NCI-H510A treated with DMSO at 0.1 percent for 48 hours (cell line): Measurements from ENCODE around the gene S100B.
"Not testable (repeated sequence)": the region's sequence is repeated elsewhere in the genome, so short reads cannot be mapped to it uniquely, and the experiment has no call there.

Experiments used
- DNase-seq: peaks from one replicate; lab custom pipeline; 2025; lab: John Stamatoyannopoulos, UW

S100B gene

DNA sequence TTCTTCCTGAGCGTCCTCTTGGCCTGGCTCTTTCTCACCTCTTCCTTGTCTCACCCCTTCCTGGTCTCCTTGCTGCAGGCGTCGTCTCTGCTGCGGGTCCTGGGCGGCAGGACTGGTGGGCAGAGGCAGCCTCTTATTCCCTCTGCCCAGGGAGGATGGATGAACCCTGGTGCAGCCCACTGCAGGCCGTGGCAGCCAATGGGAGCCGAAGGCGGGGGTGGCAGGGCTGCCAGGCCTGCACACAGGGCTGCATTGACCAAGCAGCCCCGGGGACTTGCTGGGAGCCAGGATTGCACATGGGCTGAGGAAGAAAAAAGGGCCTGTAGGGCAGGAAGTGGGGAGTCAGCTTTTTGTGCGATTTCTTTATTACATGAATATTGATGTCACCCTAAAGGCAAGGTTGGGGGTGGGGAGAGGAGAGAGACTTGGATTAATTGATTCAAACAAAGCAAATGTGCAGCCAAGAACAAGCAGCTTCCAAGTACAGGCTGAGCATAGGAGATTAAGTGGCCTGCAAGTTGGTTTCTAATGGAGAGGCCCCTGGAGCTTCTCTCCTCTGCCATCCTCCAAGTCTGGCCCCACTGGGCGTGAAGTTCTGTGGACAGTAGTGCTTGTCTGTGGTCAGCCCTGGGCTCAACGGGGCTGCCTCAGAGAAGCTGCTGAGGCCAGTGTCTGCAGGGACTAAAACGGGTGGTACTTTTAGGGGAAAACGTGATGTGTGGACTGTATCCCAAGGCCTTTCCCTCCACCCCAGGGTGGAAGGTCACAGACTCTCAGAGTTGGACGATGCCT, at the start of gene S100B:
TSS of gene S100B (minus strand) at position 108 of the 792 bp plus-strand sequence. CDS start 2,667 bp downstream, outside the sequence.
- no peak for DNase-seq

DNA sequence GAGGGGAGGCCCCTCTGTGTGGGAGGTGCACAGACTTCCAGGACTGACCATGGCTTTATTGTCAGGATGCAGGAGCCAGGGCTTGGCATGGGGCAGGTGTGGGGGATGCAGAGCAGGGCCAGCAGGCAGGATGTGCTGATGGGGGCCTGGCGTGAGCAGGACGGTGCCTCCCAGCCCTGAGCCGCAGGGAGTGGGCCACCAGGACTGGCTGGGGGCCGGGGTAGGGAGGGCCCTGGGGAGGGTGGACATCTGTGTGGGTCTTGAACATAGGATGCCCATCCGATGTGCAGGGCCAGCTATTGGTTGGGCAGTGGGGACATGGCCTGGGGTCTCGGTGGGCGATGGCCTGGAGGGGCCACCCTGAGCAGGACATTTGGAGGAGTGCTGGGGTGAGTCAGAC, 46.2 kb upstream of the S100B start:
- no peak for DNase-seq

DNA sequence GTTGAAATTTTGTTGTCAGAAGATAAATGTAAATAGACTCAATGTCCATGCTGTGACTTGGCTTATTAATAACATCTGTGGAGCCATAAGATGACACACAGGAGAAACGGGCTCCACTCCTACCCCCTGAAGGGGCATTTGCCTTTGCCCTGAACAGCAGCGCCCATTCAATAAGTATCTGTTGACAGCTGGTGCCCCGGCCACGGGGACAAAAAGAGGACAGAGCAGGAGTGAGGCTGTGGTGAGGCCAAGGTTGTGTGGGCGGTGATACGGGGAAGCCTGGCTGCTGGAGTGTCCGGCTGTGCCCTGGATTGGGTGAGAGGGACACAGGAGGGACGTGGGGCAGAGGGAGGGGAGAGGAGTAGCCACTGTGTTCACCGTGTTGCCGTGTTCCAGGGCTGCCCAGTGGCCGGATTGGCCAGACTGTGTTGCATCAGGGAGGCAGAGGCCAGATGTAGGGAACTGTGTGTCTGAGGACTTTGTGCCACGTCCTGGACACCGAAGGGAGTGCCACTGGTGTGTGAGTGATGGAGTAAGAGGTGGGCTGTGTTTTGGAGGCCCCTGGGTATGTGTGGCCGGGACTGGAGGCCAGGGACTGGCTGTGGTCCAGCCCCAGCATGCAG, 45.7 kb upstream of the S100B start:
- DNase-seq: no peak

DNA sequence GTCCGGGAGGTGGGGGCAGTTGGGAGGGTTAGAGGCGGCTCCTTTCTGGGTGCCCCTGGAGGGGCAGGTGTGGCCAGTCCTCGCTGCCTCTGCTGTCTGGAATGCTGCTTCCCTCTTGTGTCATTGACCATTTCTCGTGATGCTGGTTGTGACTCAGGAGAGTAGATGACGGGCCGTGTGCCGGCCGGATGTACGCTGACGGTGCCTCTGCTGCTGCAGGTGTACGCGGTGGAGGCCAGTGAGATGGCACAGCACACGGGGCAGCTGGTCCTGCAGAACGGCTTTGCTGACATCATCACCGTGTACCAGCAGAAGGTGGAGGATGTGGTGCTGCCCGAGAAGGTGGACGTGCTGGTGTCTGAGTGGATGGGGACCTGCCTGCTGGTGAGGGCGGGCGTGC, 44.5 kb upstream of the S100B start:
- no peak for DNase-seq

DNA sequence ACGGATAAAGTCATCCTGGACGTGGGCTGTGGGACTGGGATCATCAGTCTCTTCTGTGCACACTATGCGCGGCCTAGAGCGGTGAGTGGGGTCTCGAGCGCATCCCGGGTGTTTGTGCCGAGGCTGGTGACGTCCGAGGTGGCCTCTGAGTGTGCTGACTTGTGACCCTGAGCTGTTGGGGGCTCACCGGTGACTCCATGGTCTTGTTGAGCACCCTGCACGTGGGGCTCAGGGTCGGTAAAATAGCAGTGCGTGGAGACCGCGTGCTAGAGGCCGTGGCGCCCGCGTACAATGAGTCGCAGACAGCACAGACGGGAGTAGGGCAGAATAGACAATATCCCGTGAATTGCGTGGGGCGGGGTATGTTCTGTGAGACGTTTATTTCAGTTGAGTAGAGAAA, 43.7 kb upstream of the S100B start:
- DNase-seq: no peak

DNA sequence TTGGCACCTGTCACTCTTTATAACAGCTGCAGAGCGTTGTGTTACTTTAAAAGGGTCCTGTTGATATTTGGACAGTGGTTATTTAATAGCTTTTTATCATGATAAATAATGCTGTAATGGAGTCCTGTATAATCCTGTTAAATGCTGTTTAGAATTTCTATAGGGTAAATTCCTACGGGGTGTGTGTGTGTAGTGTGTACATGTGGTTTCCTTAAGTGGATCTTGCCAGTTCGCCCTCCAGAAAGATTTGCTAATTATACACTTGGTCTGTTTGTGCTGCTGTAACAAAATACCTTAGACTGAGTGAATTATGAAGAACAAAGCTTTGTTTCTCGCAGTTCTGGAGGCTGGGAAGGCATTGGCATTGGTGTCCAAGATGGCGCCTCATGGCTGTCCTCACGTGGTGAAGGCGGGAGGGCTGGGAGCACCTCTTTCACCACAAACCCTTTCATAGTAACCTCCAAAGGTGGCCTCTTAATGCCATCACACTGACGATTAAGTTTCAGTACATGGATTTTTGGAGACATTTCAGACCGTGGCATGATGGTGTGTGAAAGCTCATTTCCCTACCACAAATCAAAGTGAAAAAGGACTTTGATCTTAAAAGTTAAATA, 41.8 kb upstream of the S100B start:
- DNase-seq: no peak

DNA sequence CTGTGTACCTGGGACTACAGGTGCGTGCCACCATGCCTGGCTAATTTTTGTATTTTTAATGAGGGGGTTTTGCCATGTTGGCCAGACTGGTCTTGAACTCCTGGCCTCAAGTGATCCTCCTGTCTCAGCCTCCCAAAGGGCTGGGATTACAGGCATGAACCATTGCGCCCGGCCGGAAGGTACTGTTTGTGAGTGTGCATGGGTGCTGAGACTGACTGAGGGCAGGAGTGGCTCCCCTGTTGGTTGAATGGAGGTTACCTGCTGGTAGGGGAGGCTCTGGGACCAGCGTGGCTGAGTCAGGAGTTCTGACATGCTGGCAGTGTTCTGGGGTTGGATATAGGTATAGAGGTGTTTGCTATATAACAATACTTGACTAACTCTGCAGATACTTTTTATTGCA, 41.0 kb upstream of the S100B start:
- no peak for DNase-seq

DNA sequence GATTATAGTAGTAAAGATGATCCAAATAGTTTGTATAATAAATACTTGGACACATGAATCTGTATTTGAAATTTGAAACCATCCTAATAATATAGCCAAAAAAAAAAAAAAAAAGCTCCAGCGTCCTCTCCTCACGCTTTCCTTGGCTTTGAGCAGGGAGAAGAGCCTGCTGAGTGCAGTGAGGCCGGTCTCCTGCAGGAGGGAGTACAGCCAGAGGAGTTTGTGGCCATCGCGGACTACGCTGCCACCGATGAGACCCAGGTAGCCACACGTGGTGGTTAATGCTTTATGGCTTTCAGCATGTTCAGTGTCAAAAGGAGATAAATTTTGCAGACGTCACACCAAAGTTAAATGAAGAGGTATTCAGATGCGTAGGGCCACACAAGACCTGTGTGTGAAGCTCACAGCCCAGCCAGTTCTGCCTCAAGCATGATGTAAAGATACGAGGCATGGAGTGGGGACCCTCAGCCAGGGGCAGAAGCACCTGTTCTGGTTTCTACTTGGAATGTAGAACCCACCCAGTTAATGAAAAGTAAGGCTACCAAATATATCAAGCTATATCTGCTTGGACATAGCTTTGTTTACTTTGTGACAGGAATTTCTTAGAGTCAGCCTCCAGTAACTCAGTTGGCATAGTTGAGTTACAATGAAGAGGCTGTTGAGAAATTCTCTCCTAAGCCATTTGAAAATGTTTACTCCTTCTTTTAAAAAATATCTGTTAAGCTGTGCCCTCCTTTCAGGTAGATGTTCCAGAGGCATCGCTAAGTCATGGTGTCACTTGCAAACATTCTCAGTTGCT, 38.7 kb upstream of the S100B start:
- no peak for DNase-seq

DNA sequence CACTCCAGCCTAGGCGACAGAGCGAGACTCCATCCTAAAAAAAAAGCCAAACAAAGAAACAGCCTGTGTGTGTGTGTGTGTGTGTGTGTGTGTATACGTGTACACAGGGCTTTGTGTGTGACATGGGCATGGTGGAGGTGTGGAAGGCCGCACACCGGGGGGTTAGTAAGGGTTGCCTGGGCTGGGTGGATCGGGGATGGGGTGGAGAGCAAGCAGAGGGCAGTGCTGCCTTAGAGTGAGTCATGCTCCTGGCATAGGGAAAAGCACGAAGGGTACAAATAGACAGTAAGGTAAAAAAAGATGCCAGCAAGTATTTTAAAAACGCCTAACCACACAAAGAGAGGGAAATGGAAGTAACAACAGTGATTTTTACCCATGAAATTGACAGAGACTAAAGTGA, 36.8 kb upstream of the S100B start:
- DNase-seq: no peak

DNA sequence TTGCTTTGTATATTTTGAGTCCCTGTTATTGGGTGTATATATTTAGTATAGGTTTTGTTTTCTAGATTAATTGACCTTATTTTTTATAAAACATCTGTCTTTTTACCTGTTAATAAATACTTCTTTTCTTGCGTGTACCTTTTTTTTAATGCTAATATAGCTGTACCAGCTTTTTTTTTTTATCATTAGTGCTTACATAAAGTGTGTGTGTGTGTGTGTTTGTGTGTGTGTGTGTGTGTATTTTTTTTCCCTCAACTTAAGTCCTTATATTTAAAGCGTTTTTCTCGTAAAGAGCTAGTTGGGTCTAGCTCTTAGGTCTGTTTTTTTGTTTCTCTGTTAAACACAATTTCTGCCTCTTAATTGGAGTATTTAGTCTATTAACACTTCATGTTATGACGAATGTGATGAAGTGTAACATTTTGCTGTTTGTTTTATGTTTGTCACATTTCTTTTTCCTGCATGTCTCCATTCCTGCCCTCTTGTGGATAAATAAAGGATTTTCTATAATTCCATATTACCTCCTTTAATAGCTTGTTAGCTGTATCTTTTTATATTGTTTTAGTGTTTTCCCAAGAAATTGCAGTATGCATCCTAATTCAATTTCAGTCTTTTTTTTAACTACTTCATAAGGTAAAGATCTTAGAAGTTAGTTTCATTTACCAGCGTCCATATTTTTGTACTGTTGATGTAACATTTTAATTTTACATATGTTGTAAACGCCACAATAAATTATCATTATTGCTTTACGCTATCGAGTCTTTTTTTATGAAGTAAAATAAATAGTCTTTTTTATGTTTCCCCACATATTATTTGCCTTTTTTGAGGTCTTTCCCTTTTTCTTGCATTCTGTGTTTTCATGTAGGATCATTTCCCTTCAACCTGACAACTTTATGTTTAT, 34.9 kb upstream of the S100B start:
- peak; percentile 8 for DNase-seq

DNA sequence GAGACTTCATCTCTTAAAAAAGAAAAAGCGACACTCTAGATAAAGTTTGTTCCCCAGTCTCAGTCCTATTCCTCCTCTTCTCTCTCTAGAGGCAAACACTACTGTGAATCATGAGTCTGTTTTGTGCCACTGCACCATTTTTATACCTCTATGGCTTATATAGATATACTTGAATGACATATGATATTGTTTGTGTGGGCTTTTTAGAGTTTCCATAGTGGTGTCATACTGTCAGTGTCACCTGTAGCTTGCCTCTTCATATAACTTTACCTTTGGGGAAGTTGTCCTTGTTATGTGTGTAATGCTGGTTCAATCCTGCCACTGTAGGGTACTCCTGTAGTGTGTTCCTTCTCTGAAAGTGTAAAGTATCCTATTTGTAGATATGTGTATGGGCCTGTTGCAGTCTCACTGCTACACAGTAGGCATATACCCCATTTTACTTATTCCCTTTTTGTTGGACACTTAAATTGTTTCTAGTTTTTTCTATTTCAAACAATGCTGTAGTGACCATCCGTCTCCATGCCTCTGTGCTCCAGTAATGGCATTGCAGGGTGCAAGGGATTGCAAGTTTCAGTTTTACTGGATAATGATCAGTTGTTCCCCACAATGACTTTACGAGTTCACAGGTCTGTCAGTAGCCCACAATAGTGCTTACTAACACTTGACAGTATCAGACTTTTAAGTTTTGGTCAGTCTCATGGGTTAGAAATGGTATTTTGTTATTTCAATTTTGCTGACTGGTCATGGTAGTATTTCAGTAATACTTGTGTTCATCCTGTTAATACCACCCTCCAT, 33.3 kb upstream of the S100B start:
- DNase-seq: no peak

DNA sequence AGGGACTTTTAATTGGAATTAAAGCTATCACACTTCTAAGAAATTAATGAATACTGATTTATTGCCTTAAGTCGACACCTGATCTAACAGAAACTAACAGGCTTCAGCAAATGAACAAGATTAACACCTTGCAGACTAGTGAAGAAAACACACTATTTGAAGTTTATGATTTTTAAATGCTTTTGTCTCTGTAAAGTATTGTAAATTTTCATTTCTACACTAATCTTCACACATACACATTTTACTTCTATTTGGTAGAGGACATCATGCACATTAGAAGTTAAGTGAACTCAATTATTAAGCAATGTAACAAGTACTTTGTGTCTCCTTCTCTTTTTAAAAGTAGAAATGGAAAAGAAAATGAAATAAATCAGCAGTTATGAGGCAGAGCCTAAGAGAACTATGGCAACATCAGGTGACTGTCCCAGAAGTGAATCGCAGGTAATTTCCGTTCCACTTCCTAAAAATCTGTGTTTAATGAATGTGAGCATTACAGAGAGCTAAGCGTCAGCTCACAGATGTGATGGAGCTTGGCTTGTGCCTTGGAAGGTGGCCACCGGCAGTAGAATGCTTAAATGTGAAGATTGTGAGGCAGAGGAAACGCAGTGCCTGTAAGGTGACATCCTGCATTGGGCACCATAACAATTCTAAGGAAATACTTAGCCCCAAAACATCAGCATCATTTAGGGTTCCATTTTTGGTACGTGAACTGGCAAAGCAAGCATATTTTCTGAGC, 31.8 kb upstream of the S100B start:
- no peak for DNase-seq

DNA sequence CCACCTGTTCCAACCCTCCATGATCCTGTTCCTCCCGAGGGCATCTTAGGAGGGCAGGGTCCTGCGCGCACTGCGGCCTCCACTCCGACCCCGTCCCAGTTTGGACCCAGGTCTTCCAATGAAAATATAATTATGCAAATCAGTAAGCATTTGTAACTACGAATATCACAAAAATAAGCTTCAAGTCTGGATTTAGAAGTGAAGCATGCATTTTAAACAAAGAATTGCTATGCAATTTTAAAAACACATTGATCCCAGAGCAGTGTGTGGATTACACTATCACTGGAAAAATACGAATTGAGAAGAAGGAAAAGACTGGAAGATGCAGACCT, 31.3 kb upstream of the S100B start:
- DNase-seq: no peak

DNA sequence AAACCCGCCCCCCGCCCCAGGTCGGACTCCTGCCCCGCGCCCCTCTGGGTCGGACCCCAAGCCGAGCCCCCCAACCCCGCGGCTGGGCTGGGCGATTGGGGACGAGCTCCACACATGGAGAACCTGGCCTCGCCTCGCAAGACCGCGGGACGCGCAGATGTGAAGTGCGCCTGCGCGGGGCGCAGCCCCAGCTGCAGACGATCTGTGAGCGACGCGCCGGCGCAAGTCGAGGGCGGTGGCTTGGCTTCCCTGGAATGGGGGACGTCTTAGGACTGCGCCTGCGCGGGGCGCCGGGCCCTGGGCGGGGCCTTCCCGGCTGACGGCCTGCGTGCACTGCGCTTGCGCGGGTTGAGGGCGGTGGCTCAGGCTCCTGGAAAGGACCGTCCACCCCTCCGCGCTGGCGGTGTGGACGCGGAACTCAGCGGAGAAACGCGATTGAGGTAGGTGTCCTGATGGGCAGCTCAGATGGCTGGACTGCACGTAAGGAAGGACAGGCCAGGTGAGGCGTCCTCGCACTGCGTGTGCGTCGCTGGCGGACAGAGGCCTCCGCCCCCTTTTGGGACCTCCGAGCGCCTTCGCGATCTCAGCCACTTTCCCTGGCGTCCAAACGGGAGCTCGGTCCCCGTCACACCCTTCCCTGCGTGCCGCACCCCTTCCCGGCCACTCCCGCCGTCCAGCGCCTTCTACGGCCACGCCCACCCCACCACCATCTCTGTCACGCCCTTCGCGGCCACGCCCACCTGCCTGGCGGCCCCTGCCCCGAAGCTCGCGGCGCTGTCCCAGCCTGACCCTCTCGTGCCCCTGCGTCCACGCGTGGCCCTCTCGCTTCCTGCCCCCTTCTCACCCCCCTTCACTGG, 30.7 kb upstream of the S100B start, which contains the start of gene PRMT2:
TSS of gene PRMT2 (plus strand) at position 351 of the 857 bp plus-strand sequence. CDS start 1,278 bp downstream, outside the sequence.
- DNase-seq: peak; percentile 95

DNA sequence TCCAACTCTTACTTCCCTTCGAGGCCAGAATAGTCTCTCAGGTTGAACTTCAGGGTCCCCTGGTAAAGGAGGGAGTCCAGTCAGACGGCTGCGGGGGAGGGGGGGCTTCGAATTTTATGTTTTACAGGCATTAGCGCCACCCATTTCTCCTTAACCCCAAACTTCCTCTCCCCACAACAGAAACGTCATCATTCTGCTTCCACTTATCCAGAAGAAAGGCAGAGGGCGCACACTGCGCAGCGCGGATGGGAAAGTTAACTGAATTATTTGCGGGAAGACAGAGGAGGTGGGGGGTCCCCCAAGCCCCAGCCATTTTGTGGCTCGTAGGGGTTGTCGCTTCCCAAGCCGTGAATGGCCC, 30.1 kb upstream of the S100B start:
- DNase-seq: peak; percentile 58

DNA sequence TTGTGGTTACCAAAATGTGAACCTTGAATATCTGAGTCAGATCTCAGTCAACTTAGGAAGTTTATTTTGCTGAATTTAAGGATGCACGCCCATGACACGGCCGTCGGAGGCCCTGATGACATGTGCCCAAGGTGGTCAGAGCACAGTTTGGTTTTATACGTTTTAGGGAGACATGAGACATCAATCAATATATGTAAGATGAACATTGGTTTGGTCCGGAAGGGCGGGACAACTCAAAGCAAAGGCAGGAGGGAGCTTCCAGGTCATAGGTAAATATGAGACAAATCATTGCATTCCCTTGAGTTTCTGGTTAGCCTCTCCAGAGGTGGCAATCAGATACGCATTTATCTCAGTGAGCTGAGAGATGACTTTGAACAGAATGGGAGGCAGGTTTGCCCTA, 29.5 kb upstream of the S100B start:
- no peak for DNase-seq

DNA sequence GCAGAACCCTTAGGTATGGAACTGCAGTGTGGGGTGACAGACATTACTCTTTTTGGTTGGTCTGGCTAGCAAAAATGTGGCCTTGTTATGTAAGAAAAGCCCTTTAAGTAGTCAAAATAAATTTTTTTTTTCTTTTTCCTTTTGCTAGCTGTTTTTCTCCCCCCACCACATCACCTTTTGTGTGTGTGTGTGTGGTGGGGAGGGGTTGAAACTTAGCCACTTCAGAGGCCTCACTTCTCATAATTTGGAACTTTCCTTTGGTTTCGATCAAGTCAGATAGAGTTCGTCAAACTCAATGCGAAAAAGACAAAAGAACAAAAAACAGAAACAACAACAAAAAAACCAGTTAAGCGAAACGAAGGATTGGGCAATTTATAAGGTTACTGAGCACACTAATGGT, 28.7 kb upstream of the S100B start:
- no peak for DNase-seq

DNA sequence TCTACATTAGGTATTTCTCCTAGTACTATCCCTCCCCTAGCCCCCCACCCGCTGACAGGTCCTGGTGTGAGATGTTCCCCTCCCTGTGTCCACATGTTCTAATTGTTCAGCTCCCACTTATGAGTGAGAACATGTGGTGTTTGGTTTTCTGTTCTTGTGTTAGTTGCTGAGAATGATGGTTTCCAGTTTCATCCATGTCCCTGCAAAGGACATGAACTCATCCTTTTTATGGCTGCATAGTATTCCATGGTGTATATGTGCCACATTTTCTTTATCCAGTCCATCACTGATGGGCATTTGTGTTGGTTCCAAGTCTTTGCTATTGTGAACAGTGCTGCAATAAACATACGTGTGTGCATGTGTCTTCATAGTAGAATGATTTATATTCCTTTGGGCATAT, 26.0 kb upstream of the S100B start:
- DNase-seq: not testable (repeated sequence)

DNA sequence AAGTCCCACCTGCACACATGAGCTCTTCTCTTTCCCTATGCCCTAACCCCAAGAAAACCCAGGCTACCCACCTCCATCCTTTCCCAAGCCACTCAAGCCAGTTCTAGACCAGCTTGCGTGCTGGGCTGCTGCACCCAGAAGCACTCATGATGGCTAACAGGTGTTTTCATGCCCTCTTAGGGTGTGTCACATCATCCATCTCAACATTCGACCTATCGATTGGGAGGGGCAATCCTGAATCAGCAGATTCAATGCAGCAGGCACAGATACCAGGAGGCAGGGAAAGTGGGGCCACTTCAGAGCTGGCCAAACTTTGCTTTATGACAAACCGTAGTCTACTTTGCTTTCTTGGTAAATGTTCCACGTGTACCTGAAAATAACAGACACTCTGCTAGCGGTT, 24.0 kb upstream of the S100B start:
- DNase-seq: peak; percentile 6
